Ovary (tissue), 9 donors: ENCODE measurements around the gene CD109. TPM values are rescaled to one million over a fixed set of nuclear protein-coding genes. Genes with fewer than 3 reads are reported as not detected.
"Not testable (repeated sequence)": the region's sequence is repeated elsewhere in the genome, so short reads cannot be mapped to it uniquely, and the experiment has no call there.

Experiments
- DNase-seq, 5 donors: peaks; one replicate each; pipeline ENCODE4 v3.0.0-alpha.2; 2019 to 2020
- H3K27ac ChIP-seq, 2 donors: fragments of 200-600 bp; one replicate each; pipeline versions ENCODE4 v1.5.1 to v1.8.0; 2019 to 2022
- H3K27me3 ChIP-seq: fragments of 200-600 bp; one replicate; pipeline ENCODE4 v1.8.0; 2022
- H3K36me3 ChIP-seq: fragments of 200-600 bp; sonication (generic); one replicate; pipeline ENCODE4 v1.5.1; 2019
- H3K4me1 ChIP-seq: one replicate; pipeline ENCODE4 v1.8.1; 2013; ENCODE audit warnings: mild to moderate bottlenecking, moderate library complexity; ENCODE audit not compliant: insufficient read depth
- H3K4me3 ChIP-seq: fragments of 200-600 bp; sonication (generic); one replicate; pipeline ENCODE4 v1.5.1; 2017
- H3K9me3 ChIP-seq, 2 donors: fragments of 200-600 bp in 1 of 2; sonication (generic) in 1 of 2; one replicate each; pipeline versions ENCODE4 v1.5.1 to v1.8.1; 2013 to 2019; ENCODE audit warnings: mild to moderate bottlenecking in 1 of 2, moderate library complexity in 1 of 2
- EP300 ChIP-seq: sonication (generic); formaldehyde crosslinking; IDR thresholded peaks from one replicate; pipeline ENCODE4 v1.6.1; 2017; ENCODE audit warnings: antibody characterized with exemption
- POLR2A ChIP-seq: fragments of 450-650 bp; IDR thresholded peaks from one replicate; pipeline ENCODE4 v1.6.1; 2017; ENCODE audit warnings: antibody characterized with exemption, mild to moderate bottlenecking, moderate library complexity
- WGBS, 3 donors: extraction: QIAGEN DNeasy Blood & Tissue Kit in 1 of 3; methylation state at CpG; one replicate each; pipeline versions ENCODE4 v1.1.5 to v1.1.7; 2013 to 2017; 5-methylcytosine and 5-hydroxymethylcytosine counted together
- intact Hi-C, 4 donors: fragments of 100-400 bp; cut with DNase I; formaldehyde crosslinking; loops; one replicate each; pipeline versions ENCODE4 v1.11.0 to v1.15.1; 2022 to 2023
- polyA plus RNA-seq, 2 donors: library from polyadenylated mRNA; stranded (reverse); fragments of 200-250 nt in 1 of 2; fragments of 350-450 nt in 1 of 2; fragmentation: Illumina TruSeq in 1 of 2; extraction: RNeasy Lipid Tissue Mini Kit (QIAGEN cat#74804) in 1 of 2; gene quantifications; one replicate each; pipeline ENCODE4 v1.2.3, GENCODE V29; 2013 to 2014
- total RNA-seq, 7 donors: library from RNA; depleted of rRNA in 2 of 7; stranded (reverse); fragments of >200 nt in 2 of 7; fragmentation: NEBNext Ultra II Directional in 3 of 7; extraction: Animal tissue kit (Norgen Biotek cat#: 25700) in 3 of 7; gene quantifications; one replicate each; pipeline versions ENCODE4 v1.1.0 to v1.2.4, GENCODE V29; 2016 to 2023
- TF ChIP-seq, protein P1 (sequence below), 3 donors: fragments of 450-650 bp in 2 of 3; fragments of 200-600 bp in 1 of 3; IDR thresholded peaks; one replicate each; pipeline versions ENCODE4 v1.5.1 to v1.8.0; 2016 to 2022; ENCODE audit warnings: antibody characterized with exemption in 3 of 3, mild to moderate bottlenecking in 1 of 3
- donor health status: DM: no; HTN: no; CAD: no; lungs with moderate emphysema.
- donor health status: DM: no; HTN: no; CAD: no.
- donor health status: Bipolar disorder and iron deficiency.
- donor health status: DM: yes; HTN: yes; CAD: no.
- donor health status: DM: no; HTN: no; CAD: no.
- donor health status: DM: yes; HTN: yes; CAD: no.

The CD109 gene
- total and polyA plus RNA-seq, 9 donors, result 1.2 to 5.8 (median 3.2) TPM

DNA sequence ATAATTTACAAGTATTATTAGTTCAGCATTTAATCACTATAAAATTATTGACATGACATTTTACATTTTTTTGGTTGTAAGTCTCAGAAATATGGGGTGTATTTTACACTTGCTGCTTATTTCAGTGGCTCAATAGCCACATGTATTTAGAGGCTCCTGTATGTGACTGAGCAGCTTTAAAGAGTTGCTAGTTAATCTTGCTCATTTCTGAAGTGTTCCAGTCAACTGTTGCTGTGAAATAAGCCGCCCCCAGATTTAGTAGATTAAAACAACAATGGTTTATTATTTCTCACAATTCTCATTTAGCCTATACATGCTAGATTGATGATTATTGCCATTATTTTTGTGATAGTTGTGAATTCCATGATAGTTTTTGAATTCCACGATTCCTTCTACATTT is 23.0 kb downstream of the CD109 start:
- Histone ChIP-seq H3K27me3 (no peaks in the 10 kb centered on the region), H3K4me3 (no peak overlapping the region), H3K36me3 (no peaks in the 10 kb centered on the region), H3K27ac (no peak overlapping the region), H3K9me3 (no peaks in the 10 kb centered on the region), H3K4me1 (no peaks in the 10 kb centered on the region)
- 81 to 86% (median 85%) methylated on average over 2 of the region's 2 CpGs for WGBS, 3 donors
- DNase-seq, result no peak
- TF ChIP-seq POLR2A (no peak), EP300 (no peak)
- TF ChIP-seq, protein P1, sequence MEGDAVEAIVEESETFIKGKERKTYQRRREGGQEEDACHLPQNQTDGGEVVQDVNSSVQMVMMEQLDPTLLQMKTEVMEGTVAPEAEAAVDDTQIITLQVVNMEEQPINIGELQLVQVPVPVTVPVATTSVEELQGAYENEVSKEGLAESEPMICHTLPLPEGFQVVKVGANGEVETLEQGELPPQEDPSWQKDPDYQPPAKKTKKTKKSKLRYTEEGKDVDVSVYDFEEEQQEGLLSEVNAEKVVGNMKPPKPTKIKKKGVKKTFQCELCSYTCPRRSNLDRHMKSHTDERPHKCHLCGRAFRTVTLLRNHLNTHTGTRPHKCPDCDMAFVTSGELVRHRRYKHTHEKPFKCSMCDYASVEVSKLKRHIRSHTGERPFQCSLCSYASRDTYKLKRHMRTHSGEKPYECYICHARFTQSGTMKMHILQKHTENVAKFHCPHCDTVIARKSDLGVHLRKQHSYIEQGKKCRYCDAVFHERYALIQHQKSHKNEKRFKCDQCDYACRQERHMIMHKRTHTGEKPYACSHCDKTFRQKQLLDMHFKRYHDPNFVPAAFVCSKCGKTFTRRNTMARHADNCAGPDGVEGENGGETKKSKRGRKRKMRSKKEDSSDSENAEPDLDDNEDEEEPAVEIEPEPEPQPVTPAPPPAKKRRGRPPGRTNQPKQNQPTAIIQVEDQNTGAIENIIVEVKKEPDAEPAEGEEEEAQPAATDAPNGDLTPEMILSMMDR (IDR thresholded peaks at IDR 0.05), result no peak
- intact Hi-C loops, result no loop called here

DNA sequence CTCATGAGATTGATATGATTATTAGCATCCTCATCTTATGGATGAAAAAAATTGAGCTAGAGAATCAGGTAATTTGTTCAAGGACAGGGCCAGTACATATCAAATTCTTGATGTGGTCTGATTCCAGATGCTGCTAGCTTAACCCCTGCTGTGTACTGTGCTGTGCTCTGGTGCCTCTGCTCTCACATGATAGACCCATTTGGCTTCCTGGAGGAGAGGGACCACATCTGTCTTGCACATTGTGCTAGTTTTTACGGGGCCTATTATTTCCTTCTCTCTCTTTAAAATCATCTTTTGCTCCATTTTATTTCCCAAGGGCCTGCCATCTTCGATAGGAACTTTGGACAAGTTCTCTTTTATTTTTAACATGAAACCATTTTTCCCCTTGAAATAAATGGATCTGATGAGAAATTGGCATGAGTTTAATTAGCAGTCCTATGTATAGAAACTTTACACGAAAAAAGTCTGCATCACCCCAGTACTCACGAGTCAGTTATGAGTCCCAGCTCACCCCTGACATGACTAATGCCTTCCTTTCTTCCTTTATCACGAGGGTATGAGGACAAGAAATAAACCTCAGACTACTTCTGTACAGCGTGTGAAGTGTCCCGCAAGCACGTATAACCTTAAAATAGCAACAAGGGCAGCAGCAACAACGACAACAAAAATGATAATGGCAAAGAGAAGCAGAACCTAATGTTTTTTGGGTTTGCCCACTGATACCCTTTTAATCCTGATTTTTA is 26.5 kb downstream of the CD109 start:
- DNase-seq, result no peak
- 66 to 70% (median 68%) methylated on average over 9 of the region's 9 CpGs for WGBS, 3 donors
- no peaks in the 10 kb centered on the region for H3K27me3 ChIP-seq
- H3K36me3 ChIP-seq, result no peaks in the 10 kb centered on the region
- no peak overlapping the region for H3K27ac ChIP-seq
- H3K4me1 ChIP-seq, result no peaks in the 10 kb centered on the region
- no peak for TF ChIP-seq EP300
- no peaks in the 10 kb centered on the region for H3K9me3 ChIP-seq
- intact Hi-C loops, result no loop called here
- no peak overlapping the region for H3K4me3 ChIP-seq

DNA sequence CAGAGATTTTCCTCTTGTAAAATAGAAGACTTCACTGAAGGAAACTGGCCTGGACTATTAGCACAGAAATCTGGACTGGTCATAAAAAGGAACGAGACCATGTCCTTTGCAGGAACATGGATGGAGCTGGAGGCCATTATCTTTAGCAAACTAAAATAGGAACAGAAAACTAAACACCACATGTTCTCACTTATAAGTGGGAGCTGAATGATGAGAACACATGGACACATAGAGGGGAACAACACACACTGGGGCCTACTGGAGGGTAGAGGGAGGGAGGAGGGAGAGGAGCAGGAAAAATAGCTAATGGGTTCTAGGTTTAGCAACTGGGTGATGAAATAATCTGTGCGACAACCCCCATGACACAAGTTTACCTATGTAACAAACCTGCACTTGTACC is 27.5 kb downstream of the CD109 start:
- WGBS, 3 donors, result 85 to 94% (median 91%) methylated on average over 2 of the region's 2 CpGs
- H3K4me3 ChIP-seq, intact Hi-C loops, DNase-seq, H3K4me1 ChIP-seq, H3K36me3 ChIP-seq, H3K27ac ChIP-seq, H3K27me3 ChIP-seq, H3K9me3 ChIP-seq: not testable (repeated sequence)

DNA sequence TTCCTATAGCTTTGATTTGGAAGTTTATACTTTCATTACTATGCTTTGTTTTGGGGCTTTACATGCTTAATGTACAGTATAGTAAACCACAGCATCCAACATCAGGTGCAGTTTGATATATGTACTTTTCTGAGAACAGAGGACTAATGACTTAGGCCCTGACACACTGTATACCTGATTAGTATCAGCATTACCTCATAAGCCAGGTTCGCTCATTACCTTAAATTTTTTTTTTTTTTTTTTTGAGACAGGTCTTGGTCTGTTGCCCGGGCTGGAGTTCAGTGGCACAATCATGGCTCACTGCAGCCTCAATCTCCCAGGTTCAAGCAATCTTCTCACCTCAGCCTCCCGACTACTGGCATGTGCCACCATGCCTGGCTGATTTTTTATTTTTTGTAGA is 28.4 kb downstream of the CD109 start:
- intact Hi-C loops, result no loop called here
- no peak overlapping the region for H3K27ac ChIP-seq
- 90 to 94% (median 93%) methylated on average over 3 of the region's 3 CpGs for WGBS, 3 donors

DNA sequence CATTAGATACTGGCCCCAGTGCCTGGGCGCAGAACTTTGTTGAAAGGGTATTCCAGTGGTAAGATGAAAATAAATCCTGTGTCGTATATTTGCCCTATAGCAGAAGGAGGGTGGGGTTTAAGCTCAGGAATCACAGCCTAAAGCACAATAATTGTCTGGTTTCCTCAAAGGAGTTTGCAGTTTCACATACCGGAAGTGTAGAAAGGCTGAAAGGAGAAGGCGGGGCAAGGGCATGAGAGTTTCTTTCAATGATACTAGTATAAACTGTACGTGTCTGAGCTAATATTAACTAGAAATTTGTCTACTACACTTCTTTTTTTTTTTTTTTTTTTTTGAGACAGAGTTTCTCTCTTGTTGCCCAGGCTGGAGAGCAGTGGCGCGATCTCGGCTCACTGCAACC is 29.2 kb downstream of the CD109 start:
- H3K36me3 ChIP-seq, H3K4me3 ChIP-seq, intact Hi-C loops, H3K4me1 ChIP-seq, H3K27me3 ChIP-seq, DNase-seq, H3K27ac ChIP-seq, H3K9me3 ChIP-seq: not testable (repeated sequence)
- 70 to 81% (median 79%) methylated on average over 8 of the region's 8 CpGs for WGBS, 3 donors

More for the DNA sequence above, 28.4 kb downstream of the CD109 start:
- Histone ChIP-seq H3K36me3 (no peaks in the 10 kb centered on the region), H3K4me1 (no peaks in the 10 kb centered on the region), H3K27me3 (no peaks in the 10 kb centered on the region), H3K4me3 (no peak overlapping the region), H3K9me3 (no peaks in the 10 kb centered on the region)
- TF ChIP-seq POLR2A (no peak), EP300 (no peak)
- TF ChIP-seq, protein P1 (IDR thresholded peaks at IDR 0.05), result no peak
- no peak for DNase-seq

DNA sequence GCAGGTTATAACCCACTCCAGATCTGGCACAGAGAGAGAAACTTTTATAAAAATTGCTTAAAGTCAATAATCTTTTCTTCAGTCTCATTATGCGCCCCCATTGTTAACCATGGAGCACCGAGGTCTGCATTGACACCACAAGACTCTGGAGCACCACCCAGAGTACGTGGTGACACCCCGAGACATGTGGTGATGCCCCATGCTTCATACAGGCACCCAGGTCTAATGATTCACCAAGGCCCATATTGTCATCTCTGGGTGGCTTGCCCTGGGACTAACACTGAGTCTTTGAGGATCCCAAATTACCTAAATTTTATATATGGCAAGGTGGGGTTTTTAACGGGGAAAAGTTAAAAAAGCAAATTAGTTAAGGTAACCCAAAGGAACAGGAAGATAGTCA is 31.1 kb downstream of the CD109 start:
- WGBS, 3 donors, result 93 to 98% (median 95%) methylated on average over 5 of the region's 5 CpGs
- intact Hi-C loops, result no loop called here

More for the DNA sequence above, 31.1 kb downstream of the CD109 start:
- no peak overlapping the region for H3K4me3 ChIP-seq
- H3K9me3 ChIP-seq, result no peaks in the 10 kb centered on the region
- no peak overlapping the region for H3K27ac ChIP-seq
- TF ChIP-seq EP300 (no peak), POLR2A (no peak)
- TF ChIP-seq, protein P1 (IDR thresholded peaks at IDR 0.05), result no peak
- no peaks in the 10 kb centered on the region for H3K27me3 ChIP-seq
- no peak for DNase-seq
- no peaks in the 10 kb centered on the region for H3K4me1 ChIP-seq
- H3K36me3 ChIP-seq, result no peaks in the 10 kb centered on the region
